Spleen (tissue), 11 donors: ENCODE measurements around the gene ADPGK. TPM values are rescaled to one million over a fixed set of nuclear protein-coding genes. Genes with fewer than 3 reads are reported as not detected.
A peak's percentile ranks its signal among the peaks of the same experiment; 100 is the strongest.

Source experiments
- DNase-seq: peaks from one replicate; pipeline ENCODE4 v3.0.0-alpha.2; 2020
- H3K27ac ChIP-seq, 8 donors: fragments of 200-600 bp; sonication (generic) in 7 of 8; 1 replicate in 4 of 8; 2 replicates in 4 of 8; pipeline versions ENCODE4 v1.5.0 to v1.8.0; 2016 to 2021; ENCODE audit warnings: inconsistent platforms in 4 of 8, mild to moderate bottlenecking in 4 of 8, moderate library complexity in 1 of 8
- H3K27me3 ChIP-seq, 7 donors: fragments of 200-600 bp; sonication (generic) in 6 of 7; replicated peaks in 1 of 7; 1 replicate in 4 of 7; 2 replicates in 3 of 7; pipeline versions ENCODE4 v1.5.0 to v1.8.0; 2016 to 2021; ENCODE audit warnings: inconsistent platforms in 3 of 7, mild to moderate bottlenecking in 1 of 7
- H3K36me3 ChIP-seq, 6 donors: fragments of 200-600 bp; sonication (generic) in 5 of 6; 1 replicate in 4 of 6; 2 replicates in 2 of 6; pipeline versions ENCODE4 v1.5.0 to v1.8.0; 2016 to 2021; ENCODE audit warnings: inconsistent platforms in 2 of 6
- H3K4me1 ChIP-seq, 6 donors: fragments of 200-600 bp; sonication (generic) in 5 of 6; 1 replicate in 3 of 6; 2 replicates in 3 of 6; pipeline versions ENCODE4 v1.5.0 to v1.8.0; 2016 to 2021; ENCODE audit warnings: inconsistent platforms in 3 of 6
- H3K4me3 ChIP-seq, 8 donors: fragments of 200-600 bp; sonication (generic) in 7 of 8; 1 replicate in 4 of 8; 2 replicates in 4 of 8; pipeline versions ENCODE4 v1.5.0 to v1.8.0; 2016 to 2021; ENCODE audit warnings: inconsistent platforms in 4 of 8, mild to moderate bottlenecking in 4 of 8, moderate library complexity in 2 of 8
- H3K9me3 ChIP-seq, 8 donors: fragments of 200-600 bp; sonication (generic) in 7 of 8; 1 replicate in 4 of 8; 2 replicates in 4 of 8; pipeline versions ENCODE4 v1.5.0 to v1.8.0; 2016 to 2021; ENCODE audit warnings: inconsistent platforms in 4 of 8
- CTCF ChIP-seq, 11 experiments: fragments of 200-600 bp in 7 of 11; fragments of 450-650 bp in 4 of 11; sonication (generic) in 4 of 11; IDR thresholded peaks in 8 of 11; conservative IDR thresholded peaks in 3 of 11; 1 replicate in 7 of 11; 2 replicates in 4 of 11; pipeline versions ENCODE4 v1.4.0 to v1.8.0; 2016 to 2021; ENCODE audit warnings: antibody characterized with exemption in 11 of 11, inconsistent platforms in 4 of 11, mild to moderate bottlenecking in 1 of 11
- POLR2A ChIP-seq, 3 donors: fragments of 450-650 bp; IDR thresholded peaks; one replicate each; pipeline ENCODE4 v1.5.1; 2017; ENCODE audit warnings: antibody characterized with exemption in 3 of 3, mild to moderate bottlenecking in 1 of 3
- POLR2AphosphoS5 ChIP-seq, 3 donors: sonication (generic); formaldehyde crosslinking; IDR thresholded peaks; one replicate each; pipeline ENCODE4 v1.5.1; 2017; ENCODE audit warnings: antibody characterized with exemption in 3 of 3
- WGBS, 5 donors: extraction: QIAGEN DNeasy Blood & Tissue Kit in 3 of 5; methylation state at CpG; one replicate each; pipeline versions ENCODE4 v1.1.5 to v1.1.7; 2013 to 2018; 5-methylcytosine and 5-hydroxymethylcytosine counted together
- intact Hi-C: fragments of 100-400 bp; cut with DNase I; formaldehyde crosslinking; loops from one replicate; pipeline ENCODE4 v1.15.0; 2023; ENCODE audit warnings: low total_unique reads
- polyA plus RNA-seq, 3 donors: library from polyadenylated mRNA; stranded (reverse); fragments of 200-250 nt; gene quantifications; one replicate each; pipeline ENCODE4 v1.2.1, GENCODE V29; 2013
- total RNA-seq, 7 donors: library from RNA; depleted of rRNA in 3 of 7; stranded (reverse); fragments of >200 nt in 3 of 7; fragmentation: NEBNext Ultra II Directional in 4 of 7; extraction: Animal tissue kit (Norgen Biotek cat#: 25700) in 4 of 7; gene quantifications; one replicate each; pipeline versions ENCODE4 v1.1.0 to v1.2.1, GENCODE V29; 2016 to 2021
- donor health status: healthy with polysubstance abuse.
- donor health status: DM: no; HTN: no; CAD: no; lungs with moderate emphysema.
- donor health status: DM: no; HTN: no; CAD: no.
- donor health status: Bipolar disorder and iron deficiency.
- donor health status: healthy.
- donor health status: DM: no; HTN: no; CAD: no.
- donor health status: DM: yes; HTN: yes; CAD: no.

The ADPGK gene
- total and polyA plus RNA-seq, 10 donors = 65.4 to 119 (median 100) TPM

- Histone ChIP-seq H3K4me1 (peaks cover 0 to 19% (median 12%) of the 10 kb centered on the region in 6 donors), H3K27me3 (peaks cover 0 to 63% (median 17%) of the 10 kb centered on the region in 7 donors), H3K27ac (peak overlapping the region in 1 of 8 donors; percentile 20), H3K36me3 (no peaks in the 10 kb centered on the region), H3K4me3 (peak overlapping the region; percentile 35 to 72 (median 42)), H3K9me3 (no peaks in the 10 kb centered on the region)
- peak in 8 of 11 experiments; percentile 17 to 75 (median 63) for TF ChIP-seq CTCF (IDR thresholded peaks at IDR 0.05 in 8 of 11, conservative IDR thresholded peaks at IDR 0.05 in 3 of 11)
- TF ChIP-seq POLR2A (IDR thresholded peaks at IDR 0.05) = no peak
- no peak for TF ChIP-seq POLR2AphosphoS5 (IDR thresholded peaks at IDR 0.05)
- intact Hi-C loops = loop anchor here (5.0 kb wide), 1 partner anchor 281 kb away; no protein-coding TSS in a partner anchor
- 7 to 9% (median 8%) methylated on average over 59 to 72 of the region's 72 CpGs for WGBS, 5 donors
- DNase-seq = peak; percentile 88
These were observed 13.2 kb upstream of the ADPGK start for GRCh38 chr15:72796515-72797337.

- no peak for DNase-seq
- Histone ChIP-seq H3K36me3 (no peaks in the 10 kb centered on the region), H3K27ac (no peak overlapping the region), H3K4me1 (peaks cover 0 to 19% (median 12%) of the 10 kb centered on the region in 6 donors), H3K27me3 (peaks cover 0 to 57% (median 17%) of the 10 kb centered on the region in 7 donors), H3K4me3 (peak overlapping the region in 4 of 8 donors; percentile 43 to 72 (median 50)), H3K9me3 (no peaks in the 10 kb centered on the region)
- intact Hi-C loops = loop anchor here (5.0 kb wide), 1 partner anchor 281 kb away; no protein-coding TSS in a partner anchor
- WGBS, 5 donors = 62 to 72% (median 68%) methylated on average over 7 of the region's 7 CpGs
- TF ChIP-seq CTCF (IDR thresholded peaks at IDR 0.05 in 8 of 11, conservative IDR thresholded peaks at IDR 0.05 in 3 of 11) = no peak
- TF ChIP-seq POLR2AphosphoS5 (IDR thresholded peaks at IDR 0.05) = no peak
- TF ChIP-seq POLR2A (IDR thresholded peaks at IDR 0.05) = no peak
These were observed 12.6 kb upstream of the ADPGK start for GRCh38 chr15:72796210-72796514.

- intact Hi-C loops = no loop called here
- no peak for DNase-seq
These were observed 10.5 kb upstream of the ADPGK start for GRCh38 chr15:72793766-72794660.

More at GRCh38 chr15:72793766-72794660, 10.5 kb upstream of the ADPGK start:
- no peak for TF ChIP-seq CTCF (IDR thresholded peaks at IDR 0.05 in 8 of 11, conservative IDR thresholded peaks at IDR 0.05 in 3 of 11)
- TF ChIP-seq POLR2A (IDR thresholded peaks at IDR 0.05) = no peak
- no peak for TF ChIP-seq POLR2AphosphoS5 (IDR thresholded peaks at IDR 0.05)
- Histone ChIP-seq H3K4me1 (peaks cover 0 to 19% (median 12%) of the 10 kb centered on the region in 6 donors), H3K4me3 (no peak overlapping the region), H3K9me3 (no peaks in the 10 kb centered on the region), H3K27me3 (peaks cover 0 to 41% (median 17%) of the 10 kb centered on the region in 7 donors), H3K27ac (no peak overlapping the region), H3K36me3 (no peaks in the 10 kb centered on the region)
- WGBS, 5 donors = 75 to 81% (median 77%) methylated on average over 7 of the region's 7 CpGs
